Measurements from ENCODE around the gene SIPA1L3.

The SIPA1L3 gene

DNA sequence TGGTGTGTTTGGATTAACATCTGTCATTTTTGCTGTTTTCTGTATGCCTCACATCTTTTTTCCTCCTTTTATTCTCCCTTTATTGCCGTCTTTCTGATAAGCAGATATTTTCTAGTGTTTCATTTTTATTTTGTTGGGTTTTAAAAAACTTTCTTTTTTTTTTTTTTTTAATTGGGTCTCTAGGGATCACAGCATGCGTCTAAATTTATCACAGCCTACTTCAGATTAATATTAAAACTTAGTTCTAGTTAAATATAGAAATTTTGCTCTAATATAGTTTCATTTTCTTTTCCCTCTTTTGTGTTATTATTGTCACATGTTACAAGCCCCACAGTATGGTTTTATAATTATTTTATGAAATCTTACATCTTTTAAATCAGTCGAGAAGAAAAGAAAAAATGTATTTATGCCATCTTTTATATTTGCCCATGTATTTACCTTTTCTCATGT is 52.7 kb downstream of the SIPA1L3 start:
- H3K9me3 ChIP-seq (ENCODE audit: insufficient read depth, low read length), result peaks cover 12% of the 10 kb centered on the region; the same call in 1 of the 2 replicates
- H3K27me3 ChIP-seq (ENCODE audit: insufficient read depth, insufficient read length), result no peaks in the 10 kb centered on the region
- no peaks in the 10 kb centered on the region for H3K4me1 ChIP-seq (ENCODE audit: insufficient read depth, insufficient read length)
- DNase-seq (ENCODE audit: low read depth, low spot score), result no peak
- no peaks in the 10 kb centered on the region for H3K36me3 ChIP-seq (ENCODE audit: insufficient read depth, insufficient read length, low read length)
- TF ChIP-seq YY1 (IDR thresholded peaks at IDR 0.05; ENCODE audit: insufficient read depth, insufficient read length), result no peak
- no peak for TF ChIP-seq SUZ12 (IDR thresholded peaks at IDR 0.05; ENCODE audit: extremely low read depth, insufficient read depth, insufficient read length)
- no peak for TF ChIP-seq ZNF274 (IDR thresholded peaks at IDR 0.05; ENCODE audit: low read depth, low read length)
- no peak overlapping the region for H3K9ac ChIP-seq (ENCODE audit: insufficient read length, low read depth)
- no peak overlapping the region for H3K4me3 ChIP-seq (ENCODE audit: insufficient read length, low read depth)

DNA sequence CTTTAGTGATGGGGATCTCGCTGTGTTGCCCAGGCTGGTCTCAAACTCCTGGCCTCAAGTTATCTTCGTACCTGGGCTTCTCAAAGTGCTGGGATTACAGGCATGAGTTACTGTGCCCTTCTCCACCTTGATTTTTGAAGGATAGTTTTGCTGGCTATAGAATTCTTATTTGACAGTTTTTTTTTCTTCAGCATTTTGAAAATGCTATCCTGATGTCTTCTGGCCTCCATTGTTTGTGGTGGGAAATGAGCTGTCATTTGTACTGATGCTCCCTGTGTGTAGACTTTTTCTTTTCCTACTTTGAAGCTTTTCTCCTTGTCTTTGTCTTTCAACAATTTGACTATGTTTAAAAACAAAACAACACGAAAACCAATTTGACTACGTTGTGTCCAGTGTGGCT is 54.2 kb downstream of the SIPA1L3 start:
- no peaks in the 10 kb centered on the region for H3K27me3 ChIP-seq (ENCODE audit: insufficient read depth, insufficient read length)
- H3K9me3 ChIP-seq (ENCODE audit: insufficient read depth, low read length), result peaks cover 12% of the 10 kb centered on the region; the same call in 1 of the 2 replicates
- no peak for DNase-seq (ENCODE audit: low read depth, low spot score)
- no peak overlapping the region for H3K4me3 ChIP-seq (ENCODE audit: insufficient read length, low read depth)
- no peak overlapping the region for H3K9ac ChIP-seq (ENCODE audit: insufficient read length, low read depth)
- H3K4me1 ChIP-seq (ENCODE audit: insufficient read depth, insufficient read length), result peaks cover 2% of the 10 kb centered on the region
- no peaks in the 10 kb centered on the region for H3K36me3 ChIP-seq (ENCODE audit: insufficient read depth, insufficient read length, low read length)
- TF ChIP-seq ZNF274 (IDR thresholded peaks at IDR 0.05; ENCODE audit: low read depth, low read length) (no peak), SUZ12 (IDR thresholded peaks at IDR 0.05; ENCODE audit: extremely low read depth, insufficient read depth, insufficient read length) (no peak), YY1 (IDR thresholded peaks at IDR 0.05; ENCODE audit: insufficient read depth, insufficient read length) (no peak)

DNA sequence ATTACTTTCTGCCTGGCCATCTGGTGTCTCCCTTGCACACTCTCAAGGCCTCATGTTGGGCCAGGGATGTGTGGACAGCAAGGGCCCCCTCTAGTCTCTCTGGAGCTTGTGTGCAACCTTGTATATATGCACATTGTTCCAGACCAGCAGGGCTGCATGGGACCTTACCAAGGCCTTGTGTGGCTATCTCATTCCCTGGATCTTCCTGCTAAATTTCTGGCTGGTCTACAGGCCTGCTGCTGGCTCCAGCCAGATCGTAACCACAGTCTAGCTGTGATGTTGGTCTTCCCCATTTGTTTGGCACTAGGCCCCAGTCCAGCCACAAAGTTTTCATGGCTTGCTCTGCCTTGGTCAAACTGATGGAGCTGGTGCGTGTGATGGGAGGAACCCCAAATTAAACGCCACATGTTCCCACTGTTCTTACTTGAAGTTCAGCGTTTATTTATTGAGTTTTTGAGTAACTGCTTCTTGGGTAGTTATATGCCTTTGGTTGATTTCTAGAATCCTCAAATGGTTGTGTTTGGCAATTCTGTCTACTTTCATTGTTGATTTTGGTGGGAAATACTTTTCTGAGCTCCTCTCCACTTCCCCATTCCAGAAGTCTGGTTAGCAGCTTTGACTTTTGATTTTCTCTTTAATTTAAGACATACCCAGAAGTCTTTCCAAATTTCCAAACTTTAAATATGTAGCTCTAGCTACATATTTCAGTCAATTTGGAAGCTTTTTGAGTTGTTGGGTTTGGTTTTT is 56.4 kb downstream of the SIPA1L3 start:
- peaks cover 8% of the 10 kb centered on the region; the same call in 1 of the 2 replicates for H3K9me3 ChIP-seq (ENCODE audit: insufficient read depth, low read length)
- H3K36me3 ChIP-seq (ENCODE audit: insufficient read depth, insufficient read length, low read length), result no peaks in the 10 kb centered on the region
- no peak overlapping the region for H3K4me3 ChIP-seq (ENCODE audit: insufficient read length, low read depth)
- H3K27me3 ChIP-seq (ENCODE audit: insufficient read depth, insufficient read length), result no peaks in the 10 kb centered on the region
- no peak for DNase-seq (ENCODE audit: low read depth, low spot score)
- H3K9ac ChIP-seq (ENCODE audit: insufficient read length, low read depth), result no peak overlapping the region
- H3K4me1 ChIP-seq (ENCODE audit: insufficient read depth, insufficient read length), result peaks cover 8% of the 10 kb centered on the region
- TF ChIP-seq SUZ12 (IDR thresholded peaks at IDR 0.05; ENCODE audit: extremely low read depth, insufficient read depth, insufficient read length) (no peak), YY1 (IDR thresholded peaks at IDR 0.05; ENCODE audit: insufficient read depth, insufficient read length) (no peak), ZNF274 (IDR thresholded peaks at IDR 0.05; ENCODE audit: low read depth, low read length) (no peak)

DNA sequence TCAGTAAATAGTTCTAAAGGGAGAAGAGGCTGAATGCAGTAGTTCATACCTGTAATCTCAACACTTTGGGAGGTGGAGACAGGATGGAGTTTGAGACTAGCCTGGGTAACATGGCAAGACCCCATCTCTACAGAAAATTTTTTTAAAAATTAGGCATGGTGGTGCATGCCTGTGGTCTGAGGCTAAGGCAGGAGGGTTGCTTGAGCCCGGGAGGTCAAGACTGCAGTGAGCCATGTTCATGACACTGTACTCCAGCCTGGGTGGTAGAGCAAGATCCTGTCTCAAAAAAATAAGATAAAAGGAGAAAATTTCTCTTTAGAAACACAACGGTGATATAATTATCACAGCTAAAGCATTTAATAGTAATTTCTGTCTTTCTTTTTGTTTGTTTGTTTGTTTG is 57.1 kb downstream of the SIPA1L3 start:
- Histone ChIP-seq H3K4me1 (ENCODE audit: insufficient read depth, insufficient read length) (peaks cover 8% of the 10 kb centered on the region), H3K27me3 (ENCODE audit: insufficient read depth, insufficient read length) (no peaks in the 10 kb centered on the region), H3K9ac (ENCODE audit: insufficient read length, low read depth) (no peak overlapping the region), H3K4me3 (ENCODE audit: insufficient read length, low read depth) (no peak overlapping the region), H3K36me3 (ENCODE audit: insufficient read depth, insufficient read length, low read length) (no peaks in the 10 kb centered on the region), H3K9me3 (ENCODE audit: insufficient read depth, low read length) (peaks cover under 1% of the 10 kb centered on the region; the same call in 1 of the 2 replicates)
- DNase-seq (ENCODE audit: low read depth, low spot score), result no peak
- TF ChIP-seq SUZ12 (IDR thresholded peaks at IDR 0.05; ENCODE audit: extremely low read depth, insufficient read depth, insufficient read length) (no peak), ZNF274 (IDR thresholded peaks at IDR 0.05; ENCODE audit: low read depth, low read length) (no peak), YY1 (IDR thresholded peaks at IDR 0.05; ENCODE audit: insufficient read depth, insufficient read length) (no peak)

DNA sequence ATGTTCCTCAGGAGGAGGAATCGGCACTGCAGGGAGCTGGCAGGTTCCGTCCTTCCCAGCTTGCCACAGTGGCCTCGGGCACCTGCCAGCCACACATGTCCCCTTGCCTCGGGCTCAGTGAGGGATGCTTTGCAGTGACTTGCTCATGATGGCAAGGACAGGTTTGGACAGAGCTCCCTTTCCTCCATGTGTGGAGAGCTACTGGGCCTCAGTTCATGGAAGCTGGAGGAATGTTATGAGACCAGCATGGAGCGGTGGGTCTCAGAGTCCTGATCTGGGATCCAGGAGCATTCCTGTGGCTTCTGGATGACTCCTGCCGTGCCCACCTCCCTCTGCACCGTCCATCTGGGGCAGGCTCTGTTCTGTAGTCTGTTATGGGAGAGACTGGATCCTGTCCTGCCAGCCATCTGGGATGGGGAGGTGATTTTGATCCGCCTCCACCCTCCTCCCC is 59.2 kb downstream of the SIPA1L3 start:
- Histone ChIP-seq H3K27me3 (ENCODE audit: insufficient read depth, insufficient read length) (no peaks in the 10 kb centered on the region), H3K9ac (ENCODE audit: insufficient read length, low read depth) (no peak overlapping the region), H3K4me1 (ENCODE audit: insufficient read depth, insufficient read length) (peaks cover 8% of the 10 kb centered on the region), H3K9me3 (ENCODE audit: insufficient read depth, low read length) (peaks cover 8% of the 10 kb centered on the region; the same call in 1 of the 2 replicates), H3K36me3 (ENCODE audit: insufficient read depth, insufficient read length, low read length) (peaks cover 3% of the 10 kb centered on the region), H3K4me3 (ENCODE audit: insufficient read length, low read depth) (no peak overlapping the region)
- TF ChIP-seq YY1 (IDR thresholded peaks at IDR 0.05; ENCODE audit: insufficient read depth, insufficient read length), result no peak
- no peak for TF ChIP-seq ZNF274 (IDR thresholded peaks at IDR 0.05; ENCODE audit: low read depth, low read length)
- TF ChIP-seq SUZ12 (IDR thresholded peaks at IDR 0.05; ENCODE audit: extremely low read depth, insufficient read depth, insufficient read length), result no peak
- no peak for DNase-seq (ENCODE audit: low read depth, low spot score)

DNA sequence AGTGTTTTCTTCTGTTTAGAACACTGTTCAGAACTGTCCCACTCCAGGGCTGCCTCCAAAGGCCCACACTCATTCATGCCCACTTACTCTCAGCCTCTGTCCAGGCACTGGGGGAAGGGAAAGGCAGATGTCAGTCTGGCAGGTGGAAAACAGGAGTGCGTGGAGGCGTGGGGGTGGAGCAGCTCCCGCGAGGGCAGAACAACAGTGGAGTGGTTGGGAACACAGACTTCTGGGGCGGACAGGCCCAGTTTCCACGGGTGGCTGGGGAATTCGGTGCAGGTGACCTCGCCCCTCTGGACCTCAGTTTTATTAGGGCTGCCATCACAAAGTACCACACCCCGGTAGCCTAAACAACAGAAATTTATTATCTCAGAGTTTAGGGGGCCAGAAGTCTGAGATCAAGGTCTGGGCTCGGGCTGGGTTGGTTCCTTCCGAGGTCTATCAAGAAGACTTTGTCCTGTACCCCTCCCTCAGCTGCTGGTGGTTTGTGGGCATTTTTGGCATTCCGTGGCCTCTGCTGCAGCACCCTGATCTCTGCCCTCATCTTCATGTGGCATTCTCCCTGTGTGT is 59.7 kb downstream of the SIPA1L3 start:
- Histone ChIP-seq H3K27me3 (ENCODE audit: insufficient read depth, insufficient read length) (no peaks in the 10 kb centered on the region), H3K36me3 (ENCODE audit: insufficient read depth, insufficient read length, low read length) (peaks cover 3% of the 10 kb centered on the region), H3K9ac (ENCODE audit: insufficient read length, low read depth) (no peak overlapping the region), H3K4me1 (ENCODE audit: insufficient read depth, insufficient read length) (peaks cover 8% of the 10 kb centered on the region), H3K4me3 (ENCODE audit: insufficient read length, low read depth) (no peak overlapping the region), H3K9me3 (ENCODE audit: insufficient read depth, low read length) (peaks cover 8% of the 10 kb centered on the region; the same call in 1 of the 2 replicates)
- no peak for DNase-seq (ENCODE audit: low read depth, low spot score)
- no peak for TF ChIP-seq YY1 (IDR thresholded peaks at IDR 0.05; ENCODE audit: insufficient read depth, insufficient read length)
- TF ChIP-seq SUZ12 (IDR thresholded peaks at IDR 0.05; ENCODE audit: extremely low read depth, insufficient read depth, insufficient read length), result no peak
- no peak for TF ChIP-seq ZNF274 (IDR thresholded peaks at IDR 0.05; ENCODE audit: low read depth, low read length)

DNA sequence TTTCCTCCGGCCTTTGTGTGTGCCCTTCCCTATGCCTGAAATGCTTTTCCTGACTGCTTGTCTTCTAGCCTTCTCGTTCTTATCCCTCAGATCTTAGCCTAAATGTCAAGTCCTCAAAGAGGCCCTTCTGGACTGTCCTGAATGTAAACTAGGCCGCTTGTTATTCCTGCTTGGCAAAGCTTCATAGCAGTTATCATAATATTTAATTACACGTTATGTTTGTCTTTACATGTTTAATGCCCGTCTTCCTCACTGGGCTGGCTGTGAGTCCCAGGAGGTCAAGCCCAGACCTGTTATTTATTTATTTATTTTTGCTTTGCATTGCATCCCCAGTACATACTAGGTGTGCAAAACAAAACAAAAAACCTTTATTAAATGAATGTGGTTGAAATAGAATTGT is 62.7 kb downstream of the SIPA1L3 start:
- Histone ChIP-seq H3K36me3 (ENCODE audit: insufficient read depth, insufficient read length, low read length) (peaks cover 3% of the 10 kb centered on the region), H3K27me3 (ENCODE audit: insufficient read depth, insufficient read length) (no peaks in the 10 kb centered on the region), H3K4me3 (ENCODE audit: insufficient read length, low read depth) (no peak overlapping the region), H3K9ac (ENCODE audit: insufficient read length, low read depth) (no peak overlapping the region), H3K4me1 (ENCODE audit: insufficient read depth, insufficient read length) (peaks cover 8% of the 10 kb centered on the region), H3K9me3 (ENCODE audit: insufficient read depth, low read length) (peaks cover 17% of the 10 kb centered on the region; the same call in 1 of the 2 replicates)
- TF ChIP-seq YY1 (IDR thresholded peaks at IDR 0.05; ENCODE audit: insufficient read depth, insufficient read length), result no peak
- TF ChIP-seq ZNF274 (IDR thresholded peaks at IDR 0.05; ENCODE audit: low read depth, low read length), result no peak
- no peak for TF ChIP-seq SUZ12 (IDR thresholded peaks at IDR 0.05; ENCODE audit: extremely low read depth, insufficient read depth, insufficient read length)
- no peak for DNase-seq (ENCODE audit: low read depth, low spot score)
